Measurements from ENCODE around the gene RRP12.

RRP12 gene

GRCh38 chr10:97336446-97336845 lies 64.7 kb downstream of the RRP12 start:
- in situ Hi-C loops (cut with MboI; ENCODE audit: low sequenced_read_pairs), result no loop called here

- in situ Hi-C loops (cut with MboI; ENCODE audit: low sequenced_read_pairs), result no loop called here
These were observed 65.1 kb downstream of the RRP12 start for GRCh38 chr10:97336006-97336405.

- in situ Hi-C loops (cut with MboI; ENCODE audit: low sequenced_read_pairs), result no loop called here
These were observed 65.9 kb downstream of the RRP12 start for GRCh38 chr10:97335188-97335619.

GRCh38 chr10:97334370-97335175 lies 66.6 kb downstream of the RRP12 start, which contains the start of gene FRAT2:
TSS of gene FRAT2 (minus strand) at chr10:97334729. CDS start at chr10:97334572, 157 bp downstream.
- in situ Hi-C loops (cut with MboI; ENCODE audit: low sequenced_read_pairs), result no loop called here

GRCh38 chr10:97333601-97334369 lies 67.4 kb downstream of the RRP12 start:
- in situ Hi-C loops (cut with MboI; ENCODE audit: low sequenced_read_pairs), result no loop called here

GRCh38 chr10:97333351-97333600 lies 67.9 kb downstream of the RRP12 start:
- in situ Hi-C loops (cut with MboI; ENCODE audit: low sequenced_read_pairs), result no loop called here

GRCh38 chr10:97332591-97333350 lies 68.4 kb downstream of the RRP12 start:
- in situ Hi-C loops (cut with MboI; ENCODE audit: low sequenced_read_pairs), result no loop called here

- in situ Hi-C loops (cut with MboI; ENCODE audit: low sequenced_read_pairs), result no loop called here
These were observed 69.9 kb downstream of the RRP12 start for GRCh38 chr10:97331153-97331703.

- in situ Hi-C loops (cut with MboI; ENCODE audit: low sequenced_read_pairs), result no loop called here
These were observed 71.4 kb downstream of the RRP12 start for GRCh38 chr10:97329766-97330165.

- in situ Hi-C loops (cut with MboI; ENCODE audit: low sequenced_read_pairs), result no loop called here
These were observed 72.3 kb downstream of the RRP12 start for GRCh38 chr10:97328646-97329453.

- in situ Hi-C loops (cut with MboI; ENCODE audit: low sequenced_read_pairs), result no loop called here
These were observed 73.5 kb downstream of the RRP12 start for GRCh38 chr10:97327348-97328294.

GRCh38 chr10:97325754-97326153 lies 75.4 kb downstream of the RRP12 start:
- in situ Hi-C loops (cut with MboI; ENCODE audit: low sequenced_read_pairs), result no loop called here

- in situ Hi-C loops (cut with MboI; ENCODE audit: low sequenced_read_pairs), result no loop called here
These were observed 77.6 kb downstream of the RRP12 start for GRCh38 chr10:97323501-97323900.

GRCh38 chr10:97321804-97322190 lies 79.3 kb downstream of the RRP12 start:
- in situ Hi-C loops (cut with MboI; ENCODE audit: low sequenced_read_pairs), result no loop called here

- in situ Hi-C loops (cut with MboI; ENCODE audit: low sequenced_read_pairs), result no loop called here
These were observed 79.9 kb downstream of the RRP12 start for GRCh38 chr10:97321032-97321803.

- in situ Hi-C loops (cut with MboI; ENCODE audit: low sequenced_read_pairs), result no loop called here
These were observed 80.6 kb downstream of the RRP12 start for GRCh38 chr10:97320480-97321031.

- in situ Hi-C loops (cut with MboI; ENCODE audit: low sequenced_read_pairs), result no loop called here
These were observed 81.3 kb downstream of the RRP12 start for GRCh38 chr10:97319671-97320479.

Measured in HL-60/S4 (cell line).